ENCODE data around the gene FNDC10. TPM values are rescaled to one million over a fixed set of nuclear protein-coding genes. Genes with fewer than 3 reads are reported as not detected.
A peak's percentile ranks its signal among the peaks of the same experiment; 100 is the strongest.

Gene FNDC10
- total and polyA plus RNA-seq, 10 donors: 2.2 to 8.8 (median 4.6) TPM

GRCh38 chr1:1613509-1614082, 13.7 kb upstream of the FNDC10 start:
- Histone ChIP-seq H3K36me3 (peaks cover 0 to 13% (median 0%) of the 10 kb centered on the region in 6 donors), H3K9me3 (no peaks in the 10 kb centered on the region), H3K27me3 (replicated peaks in 1 of 7) (no peaks in the 10 kb centered on the region), H3K4me1 (peaks cover 16 to 66% (median 41%) of the 10 kb centered on the region in 6 donors), H3K27ac (peak overlapping the region in 5 of 8 donors; percentile 99 to 100 (median 100)), H3K4me3 (peak overlapping the region in 5 of 8 donors; percentile 80 to 98 (median 85))
- intact Hi-C loops (cut with DNase I; ENCODE audit: low total_unique reads): no loop called here
- DNase-seq: no peak
- 62 to 80% (median 64%) methylated on average over 11 of the region's 11 CpGs for WGBS, 5 donors
- no peak for TF ChIP-seq POLR2A (IDR thresholded peaks at IDR 0.05)
- TF ChIP-seq POLR2AphosphoS5 (IDR thresholded peaks at IDR 0.05): no peak
- TF ChIP-seq CTCF (IDR thresholded peaks at IDR 0.05 in 8 of 11, conservative IDR thresholded peaks at IDR 0.05 in 3 of 11): no peak

DNA sequence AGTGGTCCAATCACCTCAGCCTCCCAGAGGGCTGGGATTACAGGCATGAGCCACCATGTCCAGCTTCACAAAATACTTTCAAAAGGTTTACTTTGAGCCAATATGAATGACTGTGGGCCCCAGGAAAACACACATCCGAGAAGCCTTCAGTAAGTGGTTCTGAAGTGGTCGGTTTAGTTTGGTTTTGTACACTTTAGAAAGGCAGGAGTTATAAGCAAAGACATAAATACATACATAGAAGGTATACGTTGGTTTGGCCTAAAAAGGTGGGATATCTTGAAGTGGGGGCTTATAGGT, 12.1 kb upstream of the FNDC10 start:
- peaks cover 16 to 60% (median 34%) of the 10 kb centered on the region in 6 donors for H3K4me1 ChIP-seq
- no peak for DNase-seq
- intact Hi-C loops (cut with DNase I; ENCODE audit: low total_unique reads): no loop called here
- TF ChIP-seq POLR2AphosphoS5 (IDR thresholded peaks at IDR 0.05): no peak
- no peak for TF ChIP-seq POLR2A (IDR thresholded peaks at IDR 0.05)
- no peak for TF ChIP-seq CTCF (IDR thresholded peaks at IDR 0.05 in 8 of 11, conservative IDR thresholded peaks at IDR 0.05 in 3 of 11)
- no peaks in the 10 kb centered on the region for H3K36me3 ChIP-seq
- WGBS, 5 donors: 87 to 95% (median 92%) methylated on average over 3 of the region's 3 CpGs
- H3K27me3 ChIP-seq (replicated peaks in 1 of 7): no peaks in the 10 kb centered on the region
- no peak overlapping the region for H3K27ac ChIP-seq
- H3K4me3 ChIP-seq: no peak overlapping the region
- no peaks in the 10 kb centered on the region for H3K9me3 ChIP-seq

GRCh38 chr1:1610796-1611195, 10.9 kb upstream of the FNDC10 start:
- WGBS, 5 donors: 79 to 92% (median 88%) methylated on average over 9 of the region's 9 CpGs
- H3K4me1 ChIP-seq: peaks cover 12 to 56% (median 31%) of the 10 kb centered on the region in 6 donors
- TF ChIP-seq POLR2A (IDR thresholded peaks at IDR 0.05): no peak
- TF ChIP-seq POLR2AphosphoS5 (IDR thresholded peaks at IDR 0.05): no peak
- TF ChIP-seq CTCF (IDR thresholded peaks at IDR 0.05 in 8 of 11, conservative IDR thresholded peaks at IDR 0.05 in 3 of 11): no peak
- no peak for DNase-seq
- H3K9me3 ChIP-seq: no peaks in the 10 kb centered on the region
- H3K4me3 ChIP-seq: no peak overlapping the region
- H3K27me3 ChIP-seq (replicated peaks in 1 of 7): no peaks in the 10 kb centered on the region
- intact Hi-C loops (cut with DNase I; ENCODE audit: low total_unique reads): no loop called here
- H3K27ac ChIP-seq: peak overlapping the region in 3 of 8 donors; percentile 18 to 26 (median 22)
- H3K36me3 ChIP-seq: no peaks in the 10 kb centered on the region

GRCh38 chr1:1609822-1610485, 10.0 kb upstream of the FNDC10 start:
- intact Hi-C loops (cut with DNase I; ENCODE audit: low total_unique reads): no loop called here
- DNase-seq: no peak
- Histone ChIP-seq H3K9me3 (no peaks in the 10 kb centered on the region), H3K27ac (no peak overlapping the region), H3K27me3 (replicated peaks in 1 of 7) (no peaks in the 10 kb centered on the region), H3K36me3 (no peaks in the 10 kb centered on the region), H3K4me3 (no peak overlapping the region), H3K4me1 (peaks cover 12 to 56% (median 30%) of the 10 kb centered on the region in 6 donors)
- 68 to 78% (median 72%) methylated on average over 12 of the region's 12 CpGs for WGBS, 5 donors
- TF ChIP-seq POLR2A (IDR thresholded peaks at IDR 0.05) (no peak), POLR2AphosphoS5 (IDR thresholded peaks at IDR 0.05) (no peak), CTCF (IDR thresholded peaks at IDR 0.05 in 8 of 11, conservative IDR thresholded peaks at IDR 0.05 in 3 of 11) (no peak)
